ENCODE results near the gene POLA1. TPM values are rescaled to one million over a fixed set of nuclear protein-coding genes. Genes with fewer than 3 reads are reported as not detected.

POLA1 gene
- total RNA-seq, 4 donors from 2014 or later: 9.4 to 15.7 (median 10.0) TPM

- Histone ChIP-seq H3K4me3 (no peak overlapping the region), H3K4me1 (no peaks in the 10 kb centered on the region), H3K27me3 (no peaks in the 10 kb centered on the region), H3K36me3 (peaks cover 0 to 4% (median 0%) of the 10 kb centered on the region in 4 donors), H3K9me3 (no peaks in the 10 kb centered on the region), H3K27ac (replicated peaks in 1 of 4) (no peak overlapping the region)
- no peak for DNase-seq (ENCODE audit: extremely low spot score)
- WGBS: 50% methylated on average over 3 of the region's 4 CpGs
- TF ChIP-seq EP300 (IDR thresholded peaks at IDR 0.05) (no peak), POLR2A (IDR thresholded peaks at IDR 0.05; ENCODE audit: low read depth) (no peak), POLR2AphosphoS5 (IDR thresholded peaks at IDR 0.05) (no peak)
- TF ChIP-seq, protein P1, sequence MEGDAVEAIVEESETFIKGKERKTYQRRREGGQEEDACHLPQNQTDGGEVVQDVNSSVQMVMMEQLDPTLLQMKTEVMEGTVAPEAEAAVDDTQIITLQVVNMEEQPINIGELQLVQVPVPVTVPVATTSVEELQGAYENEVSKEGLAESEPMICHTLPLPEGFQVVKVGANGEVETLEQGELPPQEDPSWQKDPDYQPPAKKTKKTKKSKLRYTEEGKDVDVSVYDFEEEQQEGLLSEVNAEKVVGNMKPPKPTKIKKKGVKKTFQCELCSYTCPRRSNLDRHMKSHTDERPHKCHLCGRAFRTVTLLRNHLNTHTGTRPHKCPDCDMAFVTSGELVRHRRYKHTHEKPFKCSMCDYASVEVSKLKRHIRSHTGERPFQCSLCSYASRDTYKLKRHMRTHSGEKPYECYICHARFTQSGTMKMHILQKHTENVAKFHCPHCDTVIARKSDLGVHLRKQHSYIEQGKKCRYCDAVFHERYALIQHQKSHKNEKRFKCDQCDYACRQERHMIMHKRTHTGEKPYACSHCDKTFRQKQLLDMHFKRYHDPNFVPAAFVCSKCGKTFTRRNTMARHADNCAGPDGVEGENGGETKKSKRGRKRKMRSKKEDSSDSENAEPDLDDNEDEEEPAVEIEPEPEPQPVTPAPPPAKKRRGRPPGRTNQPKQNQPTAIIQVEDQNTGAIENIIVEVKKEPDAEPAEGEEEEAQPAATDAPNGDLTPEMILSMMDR (IDR thresholded peaks at IDR 0.05): no peak
- intact Hi-C loops (cut with DNase I): no loop called here
Measured at GRCh38 chrX:24760363-24761000, 66.8 kb downstream of the POLA1 start.

- no peak overlapping the region for H3K4me3 ChIP-seq
- H3K27ac ChIP-seq (replicated peaks in 1 of 4): no peak overlapping the region
- peaks cover 0 to under 1% (median 0%) of the 10 kb centered on the region in 4 donors for H3K36me3 ChIP-seq
- no peaks in the 10 kb centered on the region for H3K4me1 ChIP-seq
- WGBS: 72% methylated on average over 6 of the region's 6 CpGs
- H3K27me3 ChIP-seq: no peaks in the 10 kb centered on the region
- intact Hi-C loops (cut with DNase I): no loop called here
- no peaks in the 10 kb centered on the region for H3K9me3 ChIP-seq
- DNase-seq (ENCODE audit: extremely low spot score): no peak
- no peak for TF ChIP-seq POLR2AphosphoS5 (IDR thresholded peaks at IDR 0.05)
- TF ChIP-seq, protein P1 (IDR thresholded peaks at IDR 0.05): no peak
- no peak for TF ChIP-seq EP300 (IDR thresholded peaks at IDR 0.05)
- no peak for TF ChIP-seq POLR2A (IDR thresholded peaks at IDR 0.05; ENCODE audit: low read depth)
Measured at GRCh38 chrX:24761306-24761705, 67.6 kb downstream of the POLA1 start.

DNA sequence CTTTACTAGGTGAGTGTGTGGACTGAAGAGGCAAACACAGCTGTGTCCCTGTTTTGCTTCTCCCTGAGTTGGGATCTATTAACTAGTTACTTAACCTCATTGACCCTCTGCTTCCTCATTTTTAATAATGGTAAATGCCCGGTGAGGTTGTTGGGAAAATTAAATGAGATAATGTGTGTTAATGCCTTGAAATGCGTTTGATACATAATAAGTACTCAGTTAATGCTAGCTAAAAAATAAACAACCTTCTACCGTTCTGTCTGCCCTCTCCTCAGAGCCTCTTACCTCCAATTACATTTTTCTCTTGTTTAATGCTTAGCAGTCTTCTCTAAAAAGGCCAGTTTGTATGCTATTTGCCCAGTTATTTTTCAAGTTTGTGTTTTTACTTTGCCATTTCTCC, 70.3 kb downstream of the POLA1 start:
- 66% methylated on average over 3 of the region's 3 CpGs for WGBS

DNA sequence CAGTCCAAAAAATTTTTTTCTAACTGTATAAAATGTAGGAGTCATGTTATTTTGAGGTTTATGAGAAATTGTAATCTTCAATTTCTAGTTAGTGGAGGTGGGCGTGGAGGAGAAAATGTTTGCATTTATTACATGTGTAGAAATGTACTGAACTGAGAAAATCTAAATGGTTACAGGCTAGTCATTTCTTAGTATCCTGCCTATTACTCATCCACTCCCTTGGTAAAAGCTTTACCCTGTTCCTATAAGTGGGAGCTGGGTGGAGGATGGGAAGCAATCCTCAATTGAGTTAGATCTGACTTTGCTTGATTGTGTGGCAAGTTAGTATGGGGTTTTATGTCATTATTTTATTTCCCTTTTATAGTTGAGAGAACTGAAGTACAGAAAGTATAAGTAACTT, 73.8 kb downstream of the POLA1 start:
- 79% methylated on average over 1 of the region's 1 CpG for WGBS
- intact Hi-C loops (cut with DNase I): no loop called here
- TF ChIP-seq POLR2A (IDR thresholded peaks at IDR 0.05; ENCODE audit: low read depth) (no peak), EP300 (IDR thresholded peaks at IDR 0.05) (no peak), POLR2AphosphoS5 (IDR thresholded peaks at IDR 0.05) (no peak)
- TF ChIP-seq, protein P1 (IDR thresholded peaks at IDR 0.05): no peak
- Histone ChIP-seq H3K27ac (replicated peaks in 1 of 4) (no peak overlapping the region), H3K4me3 (no peak overlapping the region), H3K9me3 (no peaks in the 10 kb centered on the region), H3K4me1 (no peaks in the 10 kb centered on the region), H3K36me3 (peaks cover 0 to 4% (median 0%) of the 10 kb centered on the region in 4 donors), H3K27me3 (no peaks in the 10 kb centered on the region)
- DNase-seq (ENCODE audit: extremely low spot score): no peak

More for the DNA sequence above, 70.3 kb downstream of the POLA1 start:
- no peak for TF ChIP-seq POLR2A (IDR thresholded peaks at IDR 0.05; ENCODE audit: low read depth)
- TF ChIP-seq, protein P1 (IDR thresholded peaks at IDR 0.05): no peak
- no peak for TF ChIP-seq POLR2AphosphoS5 (IDR thresholded peaks at IDR 0.05)
- no peak for TF ChIP-seq EP300 (IDR thresholded peaks at IDR 0.05)
- no peak for DNase-seq (ENCODE audit: extremely low spot score)
- no peaks in the 10 kb centered on the region for H3K27me3 ChIP-seq
- H3K4me3 ChIP-seq: no peak overlapping the region
- no peaks in the 10 kb centered on the region for H3K9me3 ChIP-seq
- intact Hi-C loops (cut with DNase I): no loop called here
- no peaks in the 10 kb centered on the region for H3K4me1 ChIP-seq
- no peak overlapping the region for H3K27ac ChIP-seq (replicated peaks in 1 of 4)
- peaks cover 0 to 4% (median 0%) of the 10 kb centered on the region in 4 donors for H3K36me3 ChIP-seq

DNA sequence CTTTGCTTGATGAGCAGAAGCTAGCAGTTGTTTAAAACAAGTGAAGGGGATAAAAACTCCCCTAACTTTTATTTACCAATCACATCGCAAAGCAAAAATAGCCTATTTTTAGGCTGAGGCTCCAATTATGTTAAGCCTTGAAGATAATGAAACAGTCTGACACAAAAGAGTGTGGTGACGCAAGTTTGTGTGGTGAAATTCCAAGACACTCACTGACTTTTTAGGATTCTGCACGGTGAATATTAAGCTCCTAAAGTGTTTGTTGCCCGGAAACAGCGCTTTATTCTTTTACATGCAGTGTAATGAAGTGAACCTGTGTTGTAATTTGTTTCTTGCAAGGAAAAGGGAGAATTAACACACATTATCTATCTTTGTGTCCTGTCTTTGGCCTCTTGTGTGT, 74.8 kb downstream of the POLA1 start:
- no peak for DNase-seq (ENCODE audit: extremely low spot score)
- peaks cover 0 to 4% (median 0%) of the 10 kb centered on the region in 4 donors for H3K36me3 ChIP-seq
- H3K4me1 ChIP-seq: no peaks in the 10 kb centered on the region
- no peak overlapping the region for H3K27ac ChIP-seq (replicated peaks in 1 of 4)
- WGBS: 85% methylated on average over 5 of the region's 5 CpGs
- no peak for TF ChIP-seq EP300 (IDR thresholded peaks at IDR 0.05)
- TF ChIP-seq POLR2AphosphoS5 (IDR thresholded peaks at IDR 0.05): no peak
- TF ChIP-seq POLR2A (IDR thresholded peaks at IDR 0.05; ENCODE audit: low read depth): no peak
- TF ChIP-seq, protein P1 (IDR thresholded peaks at IDR 0.05): no peak
- no peaks in the 10 kb centered on the region for H3K9me3 ChIP-seq
- intact Hi-C loops (cut with DNase I): no loop called here
- no peak overlapping the region for H3K4me3 ChIP-seq
- no peaks in the 10 kb centered on the region for H3K27me3 ChIP-seq
